SK-N-SH (cell line): ENCODE results near the gene SEZ6. TPM values are rescaled to one million over a fixed set of nuclear protein-coding genes. Genes with fewer than 3 reads are reported as not detected.

ENCODE experiments used
- CTCF ChIA-PET: fragments of 300-600, 350-600 bp; formaldehyde crosslinking; extraction: SDS; loops from one replicate; lab custom pipeline; 2021; lab: Yijun Ruan, JAX
- POLR2A ChIA-PET: fragments of 350-600 bp; sonication (Branson Sonifier 250); formaldehyde crosslinking; extraction: SDS; loops from one replicate; lab custom pipeline; 2020; ENCODE audit warnings: antibody characterized with exemption, inconsistent platforms; lab: Yijun Ruan, JAX
- DNase-seq: peaks from one replicate; pipeline ENCODE4 v3.0.0; 2012
- H2AFZ ChIP-seq: fragments of 200-600 bp; sonication (generic); 2 replicates; pipeline ENCODE4 v1.8.1; 2016; ENCODE audit warnings: antibody characterized with exemption, mild to moderate bottlenecking, low read depth
- H3F3A ChIP-seq: fragments of 200-600 bp; sonication (generic); replicated peaks from 2 replicates; pipeline ENCODE3; 2016; ENCODE audit warnings: antibody characterized with exemption, mild to moderate bottlenecking; ENCODE audit not compliant: insufficient read depth
- H3K27ac ChIP-seq, 2 experiments: fragments of 200-500 bp in 1 of 2; fragments of 200-600 bp in 1 of 2; sonication (Bioruptor generic) in 1 of 2; sonication (generic), shearing (Covaris generic) in 1 of 2; 2 replicates each; pipeline versions ENCODE4 v1.5.1 to v1.6.1; 2014 to 2016; ENCODE audit warnings: low read depth in 2 of 2, inconsistent platforms in 1 of 2, low read length in 1 of 2, mild to moderate bottlenecking in 1 of 2, mixed read lengths in 1 of 2
- H3K27me3 ChIP-seq: fragments of 200-600 bp; sonication (generic), shearing (Covaris generic); 2 replicates; pipeline ENCODE4 v1.6.1; 2016; ENCODE audit warnings: mixed run types; ENCODE audit not compliant: insufficient read depth
- H3K36me3 ChIP-seq, 2 experiments: fragments of 200-500 bp in 1 of 2; fragments of 200-600 bp in 1 of 2; sonication (Bioruptor generic) in 1 of 2; sonication (generic) in 1 of 2; replicated peaks in 1 of 2; 2 replicates each; pipeline versions ENCODE3 to v1.5.1; 2014 to 2016; ENCODE audit warnings: low read length in 1 of 2, mild to moderate bottlenecking in 1 of 2; ENCODE audit not compliant: insufficient read depth in 2 of 2, control insufficient read depth in 1 of 2
- H3K4me1 ChIP-seq, 2 experiments: fragments of 200-500 bp in 1 of 2; fragments of 200-600 bp in 1 of 2; sonication (Bioruptor generic) in 1 of 2; sonication (generic), shearing (Covaris generic) in 1 of 2; 2 replicates each; pipeline versions ENCODE4 v1.5.1 to v1.6.1; 2014 to 2016; ENCODE audit warnings: low read depth in 1 of 2, low read length in 1 of 2, mixed run types in 1 of 2; ENCODE audit not compliant: insufficient read depth in 2 of 2, control insufficient read depth in 1 of 2
- H3K4me2 ChIP-seq: fragments of 200-600 bp; sonication (generic), shearing (Covaris generic); 2 replicates; pipeline ENCODE4 v1.6.1; 2017; ENCODE audit warnings: mixed run types
- H3K4me3 ChIP-seq, 2 experiments: fragments of 200-500 bp in 1 of 2; fragments of 200-600 bp in 1 of 2; sonication (Bioruptor generic) in 1 of 2; sonication (generic), shearing (Covaris generic) in 1 of 2; 2 replicates each; pipeline versions ENCODE4 v1.5.1 to v1.8.1; 2014 to 2016; ENCODE audit warnings: low read depth in 2 of 2, inconsistent platforms in 1 of 2, low read length in 1 of 2, mild to moderate bottlenecking in 1 of 2, mixed read lengths in 1 of 2, moderate library complexity in 1 of 2
- H3K79me2 ChIP-seq: fragments of 200-600 bp; sonication (generic); 2 replicates; pipeline ENCODE4 v1.8.1; 2017; ENCODE audit warnings: mild to moderate bottlenecking; ENCODE audit not compliant: insufficient read depth
- H3K9ac ChIP-seq: fragments of 200-600 bp; sonication (generic); 2 replicates; pipeline ENCODE4 v1.6.1; 2017; ENCODE audit warnings: mixed run types
- H3K9me2 ChIP-seq: fragments of 200-600 bp; sonication (generic); 2 replicates; pipeline ENCODE4 v1.6.1; 2017; ENCODE audit warnings: mixed run types
- H3K9me3 ChIP-seq: fragments of 200-600 bp; sonication (generic); 2 replicates; pipeline ENCODE4 v1.6.1; 2017; ENCODE audit warnings: mixed run types, mild to moderate bottlenecking, moderate library complexity
- H4K20me1 ChIP-seq: fragments of 200-600 bp; sonication (generic); 2 replicates; pipeline ENCODE4 v1.6.1; 2017; ENCODE audit warnings: mild to moderate bottlenecking, mixed run types; ENCODE audit not compliant: insufficient read depth
- EP300 ChIP-seq, 2 experiments: IDR thresholded peaks; 2 replicates each; pipeline versions ENCODE4 v1.4.0 to v1.6.1; 2012; ENCODE audit warnings: borderline replicate concordance in 1 of 2, low read depth in 1 of 2, low read length in 1 of 2
- FOSL2 ChIP-seq: IDR thresholded peaks from 2 replicates; pipeline ENCODE4 v1.4.0; 2012; ENCODE audit warnings: low read depth, mild to moderate bottlenecking, moderate library complexity, borderline replicate concordance
- GABPA ChIP-seq: IDR thresholded peaks from 2 replicates; pipeline ENCODE4 v1.4.0; 2012; ENCODE audit warnings: low read depth, mild to moderate bottlenecking
- WGBS: methylation state at CpG from one replicate; pipeline ENCODE4 v1.1.6; 2017; ENCODE audit warnings: low lambda C conversion rate; 5-methylcytosine and 5-hydroxymethylcytosine counted together
- polyA plus RNA-seq, 3 experiments: library from polyadenylated mRNA; depleted of rRNA; stranded (reverse); fragments of >200 nt; gene quantifications; 2 replicates each; pipeline ENCODE4 v1.2.3, GENCODE V29; 2012
- TF ChIP-seq, protein P1 (sequence below): IDR thresholded peaks from 2 replicates; pipeline ENCODE4 v1.6.1; 2012; ENCODE audit warnings: mild to moderate bottlenecking, low read depth, low read length, moderate library complexity
- TF ChIP-seq, protein P2 (sequence below): IDR thresholded peaks from 2 replicates; pipeline ENCODE4 v1.4.0; 2012; ENCODE audit warnings: low read depth, borderline replicate concordance

The SEZ6 gene
- polyA plus RNA-seq, 1 of the 3 experiments (the other 2 are of a cell fraction) = 0.12 TPM

DNA sequence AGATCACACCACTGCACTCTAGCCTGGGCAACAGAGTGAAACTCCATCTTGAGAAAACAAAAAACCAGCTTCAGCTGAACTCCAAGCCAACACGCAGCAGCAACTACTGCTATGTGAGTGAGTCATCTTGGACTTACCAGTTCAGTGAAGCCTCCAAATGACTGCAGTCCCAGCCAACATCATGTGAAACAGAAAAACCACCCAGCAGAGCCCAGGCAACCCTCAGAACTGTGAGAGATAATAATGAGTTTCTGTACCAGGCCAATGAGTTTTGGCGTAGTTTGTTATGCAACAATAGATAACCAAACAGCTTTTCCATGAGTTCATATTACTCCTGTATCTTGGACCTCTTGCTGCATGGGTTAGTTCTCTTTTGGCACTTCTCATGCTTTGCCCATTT, 77.8 kb downstream of the SEZ6 start:
- WGBS = 100% methylated on average over 2 of the region's 2 CpGs
- POLR2A ChIA-PET = no interaction called here
- H3K9ac ChIP-seq = no peak overlapping the region
- peaks cover 10 to 16% of the 10 kb centered on the region in 2 experiments; a peak in 2 of 4 replicates for H3K4me1 ChIP-seq
- H3K36me3 ChIP-seq = peaks cover 14 to 36% of the 10 kb centered on the region in 2 experiments
- no peaks in the 10 kb centered on the region for H3K9me2 ChIP-seq
- no peak overlapping the region for H3K4me2 ChIP-seq
- DNase-seq = no peak
- CTCF ChIA-PET = interaction anchor here (1.3 to 6.3 kb wide), 5 partner anchors 11 to 202 kb away, joined by 4 to 44 read pairs (median 4); partner anchors contain the start of gene TLCD1
- H4K20me1 ChIP-seq = peaks cover 61% of the 10 kb centered on the region
- H3K27me3 ChIP-seq = no peaks in the 10 kb centered on the region
- no peak for TF ChIP-seq GABPA
- 0 out of 2 replicates have a peak, but pooled peaks have one; percentile 14 for TF ChIP-seq FOSL2
- H3K27ac ChIP-seq = no peak overlapping the region
- no peaks in the 10 kb centered on the region for H3K9me3 ChIP-seq
- peaks cover 100% of the 10 kb centered on the region for H3K79me2 ChIP-seq
- no peak overlapping the region for H3K4me3 ChIP-seq
- peaks cover 16% of the 10 kb centered on the region for H3F3A ChIP-seq
- no peak overlapping the region for H2AFZ ChIP-seq

DNA sequence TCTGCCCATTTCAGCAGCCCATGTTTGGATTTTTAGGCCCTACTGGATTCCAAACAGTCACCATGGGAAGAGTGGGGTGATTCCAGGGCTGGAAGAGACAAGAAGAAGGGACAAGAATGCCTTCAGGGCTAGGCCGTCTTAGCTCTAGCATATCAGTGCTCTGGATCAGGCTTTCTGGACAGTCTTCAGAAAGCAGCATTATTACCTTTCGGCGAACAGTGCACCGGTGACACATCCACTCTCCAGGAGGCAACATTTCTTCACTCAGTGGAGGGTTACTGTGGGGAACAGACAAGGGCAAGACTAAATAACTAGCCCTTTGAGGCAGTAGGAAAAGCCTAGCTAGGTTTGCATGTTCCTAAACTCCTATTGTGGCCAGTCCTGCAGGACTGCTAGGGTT, 79.0 kb downstream of the SEZ6 start:
- DNase-seq = no peak
- no peak overlapping the region for H3K4me2 ChIP-seq
- no peak overlapping the region for H2AFZ ChIP-seq
- CTCF ChIA-PET = interaction anchor here (0.9 to 6.3 kb wide), 8 partner anchors 10 to 200 kb away, joined by 3 to 44 read pairs (median 4); partner anchors contain the start of gene TLCD1
- WGBS = 96% methylated on average over 4 of the region's 4 CpGs
- POLR2A ChIA-PET = no interaction called here
- no peaks in the 10 kb centered on the region for H3K27me3 ChIP-seq
- peaks cover 100% of the 10 kb centered on the region for H3K79me2 ChIP-seq
- H3K4me1 ChIP-seq = peaks cover 10 to 16% of the 10 kb centered on the region in 2 experiments; a peak in 2 of 4 replicates
- H3F3A ChIP-seq = peaks cover 16% of the 10 kb centered on the region
- peak overlapping the region in 1 of 2 experiments; percentile 60; a peak in 2 of 4 replicates for H3K27ac ChIP-seq
- H3K36me3 ChIP-seq = peaks cover 27 to 40% of the 10 kb centered on the region in 2 experiments
- no peak overlapping the region for H3K4me3 ChIP-seq
- peaks cover 50% of the 10 kb centered on the region for H4K20me1 ChIP-seq
- no peaks in the 10 kb centered on the region for H3K9me2 ChIP-seq
- no peak overlapping the region for H3K9ac ChIP-seq
- H3K9me3 ChIP-seq = no peaks in the 10 kb centered on the region
- TF ChIP-seq, protein P1, sequence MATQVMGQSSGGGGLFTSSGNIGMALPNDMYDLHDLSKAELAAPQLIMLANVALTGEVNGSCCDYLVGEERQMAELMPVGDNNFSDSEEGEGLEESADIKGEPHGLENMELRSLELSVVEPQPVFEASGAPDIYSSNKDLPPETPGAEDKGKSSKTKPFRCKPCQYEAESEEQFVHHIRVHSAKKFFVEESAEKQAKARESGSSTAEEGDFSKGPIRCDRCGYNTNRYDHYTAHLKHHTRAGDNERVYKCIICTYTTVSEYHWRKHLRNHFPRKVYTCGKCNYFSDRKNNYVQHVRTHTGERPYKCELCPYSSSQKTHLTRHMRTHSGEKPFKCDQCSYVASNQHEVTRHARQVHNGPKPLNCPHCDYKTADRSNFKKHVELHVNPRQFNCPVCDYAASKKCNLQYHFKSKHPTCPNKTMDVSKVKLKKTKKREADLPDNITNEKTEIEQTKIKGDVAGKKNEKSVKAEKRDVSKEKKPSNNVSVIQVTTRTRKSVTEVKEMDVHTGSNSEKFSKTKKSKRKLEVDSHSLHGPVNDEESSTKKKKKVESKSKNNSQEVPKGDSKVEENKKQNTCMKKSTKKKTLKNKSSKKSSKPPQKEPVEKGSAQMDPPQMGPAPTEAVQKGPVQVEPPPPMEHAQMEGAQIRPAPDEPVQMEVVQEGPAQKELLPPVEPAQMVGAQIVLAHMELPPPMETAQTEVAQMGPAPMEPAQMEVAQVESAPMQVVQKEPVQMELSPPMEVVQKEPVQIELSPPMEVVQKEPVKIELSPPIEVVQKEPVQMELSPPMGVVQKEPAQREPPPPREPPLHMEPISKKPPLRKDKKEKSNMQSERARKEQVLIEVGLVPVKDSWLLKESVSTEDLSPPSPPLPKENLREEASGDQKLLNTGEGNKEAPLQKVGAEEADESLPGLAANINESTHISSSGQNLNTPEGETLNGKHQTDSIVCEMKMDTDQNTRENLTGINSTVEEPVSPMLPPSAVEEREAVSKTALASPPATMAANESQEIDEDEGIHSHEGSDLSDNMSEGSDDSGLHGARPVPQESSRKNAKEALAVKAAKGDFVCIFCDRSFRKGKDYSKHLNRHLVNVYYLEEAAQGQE = no peak
- TF ChIP-seq EP300 (IDR thresholded peaks at IDR 0.05; ENCODE audit: borderline replicate concordance in 1 of 2, low read depth in 1 of 2, low read length in 1 of 2) = no peak
- TF ChIP-seq, protein P2, sequence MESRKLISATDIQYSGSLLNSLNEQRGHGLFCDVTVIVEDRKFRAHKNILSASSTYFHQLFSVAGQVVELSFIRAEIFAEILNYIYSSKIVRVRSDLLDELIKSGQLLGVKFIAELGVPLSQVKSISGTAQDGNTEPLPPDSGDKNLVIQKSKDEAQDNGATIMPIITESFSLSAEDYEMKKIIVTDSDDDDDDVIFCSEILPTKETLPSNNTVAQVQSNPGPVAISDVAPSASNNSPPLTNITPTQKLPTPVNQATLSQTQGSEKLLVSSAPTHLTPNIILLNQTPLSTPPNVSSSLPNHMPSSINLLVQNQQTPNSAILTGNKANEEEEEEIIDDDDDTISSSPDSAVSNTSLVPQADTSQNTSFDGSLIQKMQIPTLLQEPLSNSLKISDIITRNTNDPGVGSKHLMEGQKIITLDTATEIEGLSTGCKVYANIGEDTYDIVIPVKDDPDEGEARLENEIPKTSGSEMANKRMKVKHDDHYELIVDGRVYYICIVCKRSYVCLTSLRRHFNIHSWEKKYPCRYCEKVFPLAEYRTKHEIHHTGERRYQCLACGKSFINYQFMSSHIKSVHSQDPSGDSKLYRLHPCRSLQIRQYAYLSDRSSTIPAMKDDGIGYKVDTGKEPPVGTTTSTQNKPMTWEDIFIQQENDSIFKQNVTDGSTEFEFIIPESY = no peak
